Limb (tissue), 2 donors: ENCODE data around the gene SELENOS.
A peak's percentile ranks its signal among the peaks of the same experiment; 100 is the strongest.
"Not testable (repeated sequence)": the region's sequence is repeated elsewhere in the genome, so short reads cannot be mapped to it uniquely, and the experiment has no call there.

Experiments
- DNase-seq, 2 donors: peaks; one replicate each; pipeline ENCODE4 v3.0.0-alpha.2; 2016; ENCODE audit errors: extremely low spot score in 2 of 2

SELENOS gene

DNA sequence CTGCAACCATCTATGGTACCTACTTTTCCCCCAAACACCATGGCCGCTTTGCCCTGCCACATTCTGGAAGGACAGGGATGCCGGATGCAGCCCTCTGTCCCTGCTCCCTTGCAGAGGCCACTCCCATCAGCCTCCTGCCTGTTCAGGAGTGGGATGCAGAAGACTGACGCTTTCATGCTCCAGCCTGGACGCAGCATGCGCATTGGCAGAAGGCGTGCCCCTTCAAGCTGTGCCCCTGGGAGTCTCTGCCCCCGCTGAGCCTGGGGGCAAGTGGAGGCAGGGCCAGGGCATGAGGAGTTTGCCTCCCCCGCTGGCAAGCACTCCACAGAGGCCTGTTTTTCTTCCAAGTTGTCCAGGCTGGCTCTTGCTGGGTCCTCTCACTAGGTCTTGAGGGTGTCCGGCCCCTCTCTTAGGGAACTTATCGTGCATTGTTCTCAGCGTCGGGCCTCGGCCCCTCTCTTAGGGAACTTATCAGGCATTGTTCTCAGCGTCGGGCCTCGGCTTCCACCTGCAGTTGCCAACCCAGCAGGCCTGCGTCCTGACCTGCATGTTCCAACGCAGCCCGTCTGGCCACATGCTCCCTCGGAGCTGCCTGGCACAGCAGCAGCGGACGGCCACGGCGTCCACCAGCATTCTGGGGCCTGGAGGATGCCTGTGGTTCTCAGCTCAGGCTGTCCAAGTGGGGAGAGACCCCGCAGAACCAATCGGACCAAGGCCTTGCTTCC is 32.3 kb upstream of the SELENOS start:
- DNase-seq, result no peak

- DNase-seq, result no peak
Measured at GRCh38 chr15:101308604-101309435, 31.5 kb upstream of the SELENOS start.

GRCh38 chr15:101307897-101308603 is 30.8 kb upstream of the SELENOS start:
- DNase-seq, result peak in 1 of 2 donors; percentile 26

- peak in 1 of 2 donors; percentile 22 for DNase-seq
Measured at GRCh38 chr15:101307048-101307896, 30.0 kb upstream of the SELENOS start.

- DNase-seq, result no peak
Measured at GRCh38 chr15:101306341-101307047, 29.2 kb upstream of the SELENOS start.

GRCh38 chr15:101305820-101306255 is 28.6 kb upstream of the SELENOS start:
- DNase-seq, result no peak

DNA sequence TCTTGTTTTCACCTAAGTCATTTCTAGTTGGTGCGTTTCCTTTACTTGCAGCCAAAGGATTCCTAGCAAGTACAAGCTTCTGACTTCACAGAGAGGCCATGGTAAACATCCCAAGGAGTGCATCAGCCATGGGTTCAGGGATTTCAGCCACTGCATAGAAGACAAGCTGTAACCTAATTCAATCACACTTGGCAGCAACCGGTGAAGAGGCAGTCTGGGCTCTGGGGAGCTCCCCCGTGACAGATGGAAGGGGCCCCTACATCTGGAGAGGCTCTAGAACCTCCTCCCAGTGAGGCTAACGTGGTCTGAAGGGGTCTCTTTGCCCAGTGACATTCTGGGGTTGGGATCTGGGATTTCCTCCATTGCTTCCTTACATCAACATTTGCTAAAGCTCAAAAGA is 26.1 kb upstream of the SELENOS start:
- DNase-seq, result no peak

- DNase-seq, result no peak
Measured at GRCh38 chr15:101296418-101297405, 19.4 kb upstream of the SELENOS start.

DNA sequence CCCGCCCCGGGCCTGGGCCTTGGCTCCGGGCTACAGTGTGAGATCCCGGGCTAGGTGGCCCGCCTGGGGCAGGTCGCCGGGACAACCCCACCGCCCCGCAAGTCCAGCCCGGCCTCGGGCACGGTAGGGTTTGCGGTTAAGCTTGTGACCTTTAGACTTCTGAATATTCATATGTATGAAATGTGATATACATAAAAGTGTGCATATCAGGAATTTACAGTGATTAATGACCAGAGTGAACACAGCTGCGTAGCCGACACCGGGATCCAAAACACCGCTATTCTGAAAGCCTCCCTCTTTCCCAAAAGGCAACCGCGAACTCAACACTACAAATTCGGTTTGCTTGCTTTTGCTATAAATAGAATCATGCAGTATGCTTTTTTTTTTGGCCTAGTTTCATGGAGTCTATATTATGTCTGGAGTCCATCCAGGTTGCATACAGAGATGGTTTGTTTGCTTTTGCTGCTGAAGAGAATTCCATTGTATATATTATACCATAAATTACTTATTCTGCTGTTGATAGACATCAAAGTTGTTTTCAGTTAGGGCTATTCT is 18.4 kb upstream of the SELENOS start:
- DNase-seq, result peak in 1 of 2 donors; percentile 47

DNA sequence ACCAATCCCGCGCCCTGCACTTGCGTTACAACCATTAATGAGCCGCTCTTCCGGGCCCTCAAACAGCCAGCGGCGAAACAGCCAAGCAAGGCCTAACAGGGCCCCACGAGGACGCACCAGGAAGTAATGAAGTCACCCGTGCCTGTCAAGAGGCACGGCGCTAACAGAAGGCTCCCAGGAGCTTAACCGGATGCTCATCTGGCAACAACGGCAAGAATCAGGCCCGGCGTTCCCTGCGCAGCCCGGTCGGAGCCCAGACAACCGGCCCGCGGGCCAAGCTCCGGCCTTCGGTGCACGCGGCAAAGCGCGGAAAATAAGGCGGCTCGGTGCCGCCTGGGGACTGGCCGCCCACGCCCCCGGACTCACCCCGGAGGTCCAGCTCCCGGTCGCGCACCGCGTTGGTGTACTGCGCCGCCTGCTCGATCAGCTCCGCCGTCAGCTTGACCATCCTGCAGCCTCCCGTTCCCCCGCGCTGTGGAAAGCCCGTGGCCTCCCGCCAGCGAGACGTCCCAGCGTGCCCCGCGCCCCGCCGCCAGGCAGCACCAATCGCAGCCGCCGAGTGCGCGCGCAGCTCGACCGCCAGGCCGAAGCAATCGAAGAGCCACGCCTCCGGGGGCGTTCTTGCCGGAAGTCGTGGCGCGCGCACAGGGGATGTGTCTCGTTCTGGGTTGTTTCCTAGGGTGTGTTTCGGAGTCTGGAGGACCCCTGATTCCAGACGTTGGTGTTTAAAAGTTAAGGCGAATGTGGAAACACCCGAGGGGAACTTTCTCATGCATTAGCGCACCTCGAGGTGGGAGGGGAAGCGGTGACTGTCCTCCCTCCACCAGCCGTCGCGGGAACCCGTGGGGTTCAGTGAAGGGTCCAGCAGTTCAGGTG is 17.7 kb upstream of the SELENOS start, which contains the start of gene SNRPA1:
TSS of gene SNRPA1 (minus strand) at position 518 of the 876 bp plus-strand sequence. CDS start at position 448, 70 bp downstream.
- DNase-seq, result peak; percentile 94 to 99

- no peak for DNase-seq
Measured at GRCh38 chr15:101293122-101293521, 15.8 kb upstream of the SELENOS start.

DNA sequence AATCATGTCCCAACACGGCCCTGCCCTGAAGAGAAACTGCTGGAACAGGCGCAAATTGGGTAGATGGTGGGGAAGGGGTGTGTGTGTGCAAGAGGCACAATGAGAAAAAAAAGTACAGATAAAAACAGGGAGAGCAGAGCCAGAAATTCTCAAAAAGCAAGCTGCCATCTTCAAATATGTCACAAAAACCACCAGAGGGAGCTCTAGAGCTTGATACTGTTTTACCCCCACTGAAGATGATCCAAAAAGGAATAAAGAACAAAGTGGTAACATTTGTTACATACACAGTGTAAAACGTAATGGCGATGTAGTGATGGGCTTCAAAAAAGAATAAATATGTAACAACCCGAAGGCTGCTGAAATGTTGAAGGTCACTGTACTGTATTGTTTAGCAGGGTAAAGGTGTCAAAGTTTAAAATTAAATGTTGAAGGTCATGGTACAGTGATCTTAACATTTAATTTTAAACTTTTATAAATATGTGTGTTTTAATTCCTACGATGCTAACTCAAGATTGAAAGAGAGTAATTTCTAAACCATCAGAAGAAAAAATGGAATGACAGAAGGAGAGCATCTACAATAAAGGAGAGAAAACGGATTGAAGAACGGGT is 11.7 kb upstream of the SELENOS start:
- no peak for DNase-seq

DNA sequence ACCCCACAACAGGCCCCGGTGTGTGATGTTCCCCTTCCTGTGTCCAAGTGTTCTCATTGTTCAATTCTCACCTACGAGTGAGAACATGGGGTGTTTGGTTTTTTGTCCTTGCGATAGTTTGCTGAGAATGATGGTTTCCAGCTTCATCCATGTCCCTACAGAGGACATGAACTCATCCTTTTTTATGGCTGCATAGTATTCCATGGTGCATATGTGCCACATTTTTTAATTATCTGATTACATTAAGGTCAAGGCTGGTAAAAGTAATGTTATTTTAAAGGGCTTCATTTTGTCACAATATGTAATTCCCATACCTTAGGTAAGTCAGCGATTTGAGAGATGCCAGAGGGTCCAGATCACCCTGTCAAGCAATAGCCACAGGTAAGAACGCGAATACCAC is 10.1 kb upstream of the SELENOS start:
- DNase-seq, result not testable (repeated sequence)

DNA sequence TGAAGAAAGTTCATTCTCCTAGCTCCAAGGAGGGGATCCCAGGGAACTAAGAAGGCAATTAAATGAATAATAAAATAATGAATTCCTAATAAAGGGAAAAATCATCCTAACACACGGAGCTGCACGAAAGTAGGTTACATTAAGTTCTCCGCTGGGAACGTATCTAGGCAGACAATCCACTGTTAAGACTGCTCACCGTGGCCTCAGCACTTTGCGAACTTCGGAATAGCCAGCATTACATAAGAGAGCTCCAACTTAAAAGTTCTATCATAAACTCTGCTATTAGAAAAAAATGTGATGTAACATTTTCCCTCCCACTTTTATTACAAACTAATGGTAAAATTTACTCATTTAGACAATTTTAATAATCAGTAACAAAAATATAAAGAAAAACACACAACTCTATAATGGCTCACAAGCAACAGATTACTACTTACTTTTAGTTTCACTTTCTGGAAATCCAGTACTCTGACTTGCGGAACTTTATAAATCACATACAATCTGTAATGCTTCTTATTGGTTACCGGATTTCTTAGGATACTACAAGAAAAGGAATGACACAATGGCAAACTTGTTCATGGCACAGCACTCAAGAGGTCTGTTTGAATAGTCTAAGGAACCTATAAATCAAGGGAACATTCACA is 9.3 kb upstream of the SELENOS start:
- DNase-seq, result no peak

DNA sequence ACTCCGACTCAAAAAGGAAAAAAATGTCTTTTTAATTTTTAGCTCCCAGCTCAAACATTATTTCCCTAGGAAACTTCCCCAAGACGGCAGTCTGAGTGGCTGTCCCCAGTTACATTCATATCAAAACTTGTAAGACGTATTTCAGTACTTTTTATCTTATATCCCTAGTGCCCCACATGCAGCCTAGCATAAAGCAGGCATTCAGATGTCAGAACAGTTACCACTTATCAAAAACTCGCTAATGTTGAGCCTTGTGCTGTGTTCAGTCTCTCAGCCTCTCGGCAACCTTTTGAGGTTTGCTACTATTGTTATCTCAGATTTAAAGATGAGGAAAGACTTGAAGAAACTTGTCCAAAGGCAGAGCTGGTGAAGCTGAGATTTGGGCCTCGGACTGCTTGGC is 6.6 kb upstream of the SELENOS start:
- no peak for DNase-seq

DNA sequence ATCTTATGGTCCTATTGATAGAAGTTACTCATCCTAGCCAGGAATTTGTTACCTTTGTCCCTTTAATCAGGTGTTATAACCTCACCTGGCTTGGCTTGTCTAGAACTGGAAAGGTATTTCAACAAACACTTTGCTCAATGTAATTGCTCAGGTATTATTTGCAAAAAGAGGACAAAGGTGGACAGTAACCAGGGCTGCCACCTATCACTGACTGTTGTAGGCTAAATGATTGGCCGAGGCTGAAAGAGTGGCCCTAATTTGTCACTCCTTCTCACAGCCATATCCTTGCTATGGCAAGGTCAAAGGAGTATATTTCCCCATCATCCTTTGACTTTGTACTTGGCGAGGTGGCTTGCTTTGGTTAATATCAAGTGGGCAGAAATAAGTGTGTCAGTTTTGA is 2.7 kb upstream of the SELENOS start:
- DNase-seq, result no peak
